AG04450 (cell line): ENCODE results near the gene FAM110D. TPM values are rescaled to one million over a fixed set of nuclear protein-coding genes. Genes with fewer than 3 reads are reported as not detected.

Source experiments
- CTCF ChIA-PET: fragments of 300-600, 350-600 bp; formaldehyde crosslinking; extraction: SDS; loops from one replicate; lab custom pipeline; 2022; ENCODE audit warnings: antibody characterized with exemption, inconsistent platforms; lab: Charles Lee
- POLR2A ChIA-PET: fragments of 350-600 bp; formaldehyde crosslinking; extraction: SDS; loops from one replicate; lab custom pipeline; 2021; ENCODE audit warnings: antibody characterized with exemption, inconsistent platforms; lab: Yijun Ruan, JAX
- DNase-seq: peaks from one replicate; pipeline ENCODE4 v3.0.0-alpha.2; 2011; ENCODE audit warnings: low read depth, low spot score
- H3K27ac ChIP-seq: one replicate; pipeline ENCODE4 v1.5.1; 2012; ENCODE audit warnings: low read depth, low read length, control low read depth
- H3K27me3 ChIP-seq: one replicate; pipeline ENCODE4 v1.6.0; 2012; ENCODE audit warnings: low read length; ENCODE audit not compliant: control insufficient read depth, insufficient read depth
- H3K4me3 ChIP-seq: 2 replicates; pipeline ENCODE4 v1.5.1; 2011; ENCODE audit warnings: mild to moderate bottlenecking, low read depth, low read length, control low read depth
- H3K9me3 ChIP-seq: 2 replicates; pipeline ENCODE4 v1.5.1; 2012; ENCODE audit warnings: low read length; ENCODE audit not compliant: control insufficient read depth, insufficient read depth
- polyA plus RNA-seq: library from polyadenylated mRNA; depleted of rRNA; stranded (reverse); fragments of >200 nt; gene quantifications from 2 replicates; pipeline ENCODE4 v1.2.3, GENCODE V29; 2011
- TF ChIP-seq, protein P1 (sequence below): IDR thresholded peaks from 2 replicates; pipeline ENCODE4 v1.5.1; 2011; ENCODE audit warnings: low read depth, low read length, control low read depth, inconsistent platforms

FAM110D gene
- polyA plus RNA-seq, 1 experiment, result not detected

DNA sequence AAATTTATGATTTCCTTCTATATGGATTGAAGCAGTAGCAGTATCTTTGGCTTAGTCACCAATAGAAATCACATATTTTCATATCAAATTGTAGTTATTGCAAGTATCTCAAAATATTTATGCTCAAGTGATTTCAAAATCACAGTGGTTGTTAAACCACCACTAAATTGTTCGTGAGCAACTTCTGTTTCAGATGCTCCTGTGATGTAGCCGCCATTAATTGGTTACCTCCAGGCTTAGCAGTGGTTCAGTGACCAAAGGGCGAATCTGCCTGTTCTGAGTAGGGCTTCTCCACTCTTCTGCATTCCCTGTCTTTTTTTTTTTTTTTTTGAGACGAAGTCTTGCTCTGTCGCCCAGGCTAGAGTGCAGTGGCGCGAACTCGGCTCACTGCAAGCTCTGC is 16.5 kb downstream of the FAM110D start:
- no peak overlapping the region for H3K27ac ChIP-seq
- DNase-seq, result no peak
- ChIA-PET CTCF (interaction anchor here (2.5 kb wide), 1 partner anchor 30 kb away, joined by 6 read pairs; no protein-coding TSS in a partner anchor), POLR2A (no interaction called here)
- peaks cover 4% of the 10 kb centered on the region for H3K27me3 ChIP-seq
- no peaks in the 10 kb centered on the region for H3K9me3 ChIP-seq
- TF ChIP-seq, protein P1, sequence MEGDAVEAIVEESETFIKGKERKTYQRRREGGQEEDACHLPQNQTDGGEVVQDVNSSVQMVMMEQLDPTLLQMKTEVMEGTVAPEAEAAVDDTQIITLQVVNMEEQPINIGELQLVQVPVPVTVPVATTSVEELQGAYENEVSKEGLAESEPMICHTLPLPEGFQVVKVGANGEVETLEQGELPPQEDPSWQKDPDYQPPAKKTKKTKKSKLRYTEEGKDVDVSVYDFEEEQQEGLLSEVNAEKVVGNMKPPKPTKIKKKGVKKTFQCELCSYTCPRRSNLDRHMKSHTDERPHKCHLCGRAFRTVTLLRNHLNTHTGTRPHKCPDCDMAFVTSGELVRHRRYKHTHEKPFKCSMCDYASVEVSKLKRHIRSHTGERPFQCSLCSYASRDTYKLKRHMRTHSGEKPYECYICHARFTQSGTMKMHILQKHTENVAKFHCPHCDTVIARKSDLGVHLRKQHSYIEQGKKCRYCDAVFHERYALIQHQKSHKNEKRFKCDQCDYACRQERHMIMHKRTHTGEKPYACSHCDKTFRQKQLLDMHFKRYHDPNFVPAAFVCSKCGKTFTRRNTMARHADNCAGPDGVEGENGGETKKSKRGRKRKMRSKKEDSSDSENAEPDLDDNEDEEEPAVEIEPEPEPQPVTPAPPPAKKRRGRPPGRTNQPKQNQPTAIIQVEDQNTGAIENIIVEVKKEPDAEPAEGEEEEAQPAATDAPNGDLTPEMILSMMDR, result no peak
- H3K4me3 ChIP-seq, result no peak overlapping the region

GRCh38 chr1:26177182-26177684 is 18.4 kb downstream of the FAM110D start, which contains the start of gene CNKSR1:
TSS of gene CNKSR1 (plus strand) at chr1:26177491. CDS start at chr1:26177548, 57 bp downstream.
- H3K4me3 ChIP-seq, result no peak within 1 kb of the TSS
- no peak within 1 kb of the TSS for H3K27ac ChIP-seq
- CTCF ChIA-PET, result interaction anchor here (1.3 kb wide), 1 partner anchor 145 kb away, joined by 6 read pairs; no protein-coding TSS in a partner anchor
- DNase-seq, result no peak
- TF ChIP-seq, protein P1, result no peak
- POLR2A ChIA-PET, result no interaction called here
- H3K27me3 ChIP-seq, result peaks cover 4% of the 10 kb centered on the region
- no peaks in the 10 kb centered on the region for H3K9me3 ChIP-seq

DNA sequence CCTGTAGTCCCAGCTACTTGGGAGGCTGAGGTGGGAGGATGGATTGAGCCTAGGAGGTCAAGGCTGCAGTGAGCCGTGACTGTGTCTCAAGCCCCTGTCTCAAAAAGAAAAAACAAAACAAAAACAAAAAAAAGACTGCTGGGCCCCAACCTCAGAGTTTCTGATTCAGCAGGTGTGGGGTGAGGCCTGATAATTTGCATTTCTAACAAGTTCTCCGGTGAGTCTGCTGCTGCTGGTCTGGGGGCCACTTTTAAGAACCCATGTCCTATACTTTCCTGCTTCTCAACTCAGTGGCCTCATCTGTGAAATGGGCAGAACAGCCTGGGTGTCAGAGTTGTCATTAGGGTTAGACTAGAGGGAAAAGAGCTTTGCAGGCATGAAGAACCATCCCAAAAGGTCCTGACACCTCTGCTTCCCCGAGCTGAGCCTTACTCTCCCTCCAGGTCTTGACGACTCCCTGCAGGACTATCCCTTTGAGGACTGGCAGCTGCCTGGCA is 21.2 kb downstream of the FAM110D start:
- Histone ChIP-seq H3K9me3 (no peaks in the 10 kb centered on the region), H3K4me3 (no peak overlapping the region), H3K27ac (no peak overlapping the region), H3K27me3 (peaks cover 8% of the 10 kb centered on the region)
- DNase-seq, result no peak
- TF ChIP-seq, protein P1, result no peak
- ChIA-PET POLR2A (no interaction called here), CTCF (interaction anchor here (1.0 to 2.2 kb wide), 2 partner anchors 10 to 55 kb away, joined by 5 to 10 read pairs; partner anchors contain the start of gene ZNF593)

DNA sequence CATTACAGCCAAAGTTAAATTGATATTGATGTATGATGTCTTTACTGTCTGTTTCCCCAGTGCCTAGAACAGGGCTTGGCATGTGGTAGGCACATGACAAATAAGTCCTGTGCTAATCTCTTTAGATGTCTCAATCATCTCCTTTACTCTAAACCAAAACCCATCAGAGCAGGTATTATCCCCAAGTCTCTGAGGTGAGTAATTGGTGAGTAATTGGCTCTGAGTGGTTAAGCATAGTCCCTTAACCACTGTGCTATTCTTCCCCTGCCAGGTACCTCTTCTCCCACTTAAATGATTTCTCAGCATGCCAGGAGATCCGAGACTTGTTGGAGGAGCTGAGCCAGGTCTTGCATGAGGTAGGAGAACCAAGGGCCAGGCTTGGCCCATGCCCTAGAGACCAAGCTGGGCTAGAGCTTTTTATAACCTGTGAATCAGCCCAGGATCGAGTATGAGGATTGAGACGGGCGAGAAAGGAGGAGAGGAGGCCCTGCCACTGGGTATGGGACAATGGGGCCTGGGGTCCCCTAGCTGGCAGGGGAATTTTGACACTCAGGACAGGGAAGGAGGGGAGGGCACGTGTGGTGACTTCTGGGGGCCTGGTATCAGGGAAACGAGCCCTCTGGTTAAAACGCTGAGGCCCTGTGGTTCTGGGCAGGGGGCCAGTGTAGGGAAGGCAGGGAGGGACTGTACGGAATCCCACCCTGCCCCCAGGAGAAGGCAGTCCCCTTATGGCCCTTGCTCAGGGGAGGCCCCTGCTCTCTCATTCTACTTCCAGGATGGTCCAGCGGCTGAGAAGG is 22.9 kb downstream of the FAM110D start:
- peaks cover 9% of the 10 kb centered on the region for H3K27me3 ChIP-seq
- TF ChIP-seq, protein P1, result no peak
- ChIA-PET POLR2A (interaction anchor here (0.6 kb wide), 1 partner anchor 38 kb away, joined by 3 read pairs; no protein-coding TSS in a partner anchor), CTCF (interaction anchor here (1.2 kb wide), 2 partner anchors 9 to 12 kb away, joined by 3 to 8 read pairs; partner anchors contain the start of genes CATSPER4 and ZNF593)
- DNase-seq, result no peak
- H3K27ac ChIP-seq, result no peak overlapping the region
- H3K4me3 ChIP-seq, result no peak overlapping the region
- no peaks in the 10 kb centered on the region for H3K9me3 ChIP-seq

GRCh38 chr1:26182383-26182696 is 23.5 kb downstream of the FAM110D start:
- Histone ChIP-seq H3K9me3 (no peaks in the 10 kb centered on the region), H3K27me3 (peaks cover 9% of the 10 kb centered on the region), H3K27ac (no peak overlapping the region), H3K4me3 (no peak overlapping the region)
- TF ChIP-seq, protein P1, result no peak
- POLR2A ChIA-PET, result interaction anchor here (0.6 kb wide), 1 partner anchor 38 kb away, joined by 3 read pairs; no protein-coding TSS in a partner anchor
- DNase-seq, result no peak
- CTCF ChIA-PET, result no interaction called here
